GM12878 (cell line): Measurements from ENCODE around the gene DYDC1.
"Not testable (repeated sequence)": the region's sequence is repeated elsewhere in the genome, so short reads cannot be mapped to it uniquely, and the experiment has no call there.

Experiments used
- BACH1 ChIP-seq: fragments of 450-650 bp; IDR thresholded peaks from 2 replicates; pipeline ENCODE4 v1.6.1; 2017; ENCODE audit warnings: mild to moderate bottlenecking, borderline replicate concordance
- BMI1 ChIP-seq: fragments of 450-650 bp; IDR thresholded peaks from 2 replicates; pipeline ENCODE4 v1.6.1; 2016; ENCODE audit warnings: mild to moderate bottlenecking, moderate library complexity, borderline replicate concordance
- CTCF ChIP-seq, 3 experiments: IDR thresholded peaks in 2 of 3; conservative IDR thresholded peaks in 1 of 3; 2 replicates each; pipeline ENCODE4 v1.5.1; 2011; ENCODE audit warnings: low read depth in 3 of 3, low read length in 3 of 3, mild to moderate bottlenecking in 3 of 3, control low read depth in 2 of 3, moderate library complexity in 2 of 3, inconsistent platforms in 1 of 3, mixed read lengths in 1 of 3; ENCODE audit not compliant: control insufficient read depth in 2 of 3, insufficient read depth in 1 of 3; ENCODE audit errors: extremely low read depth in 1 of 3
- FOXK2 ChIP-seq: fragments of 450-650 bp; IDR thresholded peaks from 2 replicates; pipeline ENCODE4 v1.6.1; 2017; ENCODE audit warnings: mild to moderate bottlenecking, moderate library complexity
- GABPA ChIP-seq: IDR thresholded peaks from 2 replicates; pipeline ENCODE4 v1.6.1; 2014; ENCODE audit warnings: antibody characterized with exemption, low read depth, mild to moderate bottlenecking, inconsistent platforms
- MEF2A ChIP-seq: IDR thresholded peaks from 2 replicates; pipeline ENCODE4 v1.6.1; 2011; ENCODE audit warnings: low read depth, mild to moderate bottlenecking, low read length, moderate library complexity; ENCODE audit not compliant: insufficient read depth
- NRF1 ChIP-seq: conservative IDR thresholded peaks from 2 replicates; pipeline ENCODE4 v1.6.1; 2011; ENCODE audit warnings: mild to moderate bottlenecking, low read depth, low read length, improper control_type of control experiment
- POLR2A ChIP-seq: IDR thresholded peaks from 2 replicates; pipeline ENCODE4 v1.6.1; 2011; ENCODE audit warnings: low read depth, mild to moderate bottlenecking, low read length
- POLR2AphosphoS5 ChIP-seq: IDR thresholded peaks from 2 replicates; pipeline ENCODE4 v1.6.1; 2011; ENCODE audit warnings: mild to moderate bottlenecking, low read length, inconsistent platforms
- TAF1 ChIP-seq: IDR thresholded peaks from 2 replicates; pipeline ENCODE4 v1.6.1; 2011; ENCODE audit warnings: mild to moderate bottlenecking, low read depth, low read length, borderline replicate concordance
- TF ChIP-seq, protein P1 (sequence below): IDR thresholded peaks from 2 replicates; pipeline ENCODE4 v1.6.1; 2012; ENCODE audit warnings: low read depth, low read length, improper control_type of control experiment

- TF ChIP-seq POLR2AphosphoS5; POLR2A; BACH1; GABPA; MEF2A; FOXK2; TAF1; NRF1; CTCF (IDR thresholded peaks at IDR 0.05 in 2 of 3, conservative IDR thresholded peaks at IDR 0.05 in 1 of 3; ENCODE audit: control insufficient read depth in 2 of 3, extremely low read depth in 1 of 3, insufficient read depth in 1 of 3, low read depth in 3 of 3, low read length in 3 of 3); BMI1: not testable (repeated sequence)
- TF ChIP-seq, protein P1, sequence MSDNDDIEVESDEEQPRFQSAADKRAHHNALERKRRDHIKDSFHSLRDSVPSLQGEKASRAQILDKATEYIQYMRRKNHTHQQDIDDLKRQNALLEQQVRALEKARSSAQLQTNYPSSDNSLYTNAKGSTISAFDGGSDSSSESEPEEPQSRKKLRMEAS, result not testable (repeated sequence)
Observed at GRCh38 chr10:80305989-80306388, 50.6 kb downstream of the DYDC1 start.
